Chondrocyte (in vitro differentiated cells): ENCODE results near the gene FER. TPM values are rescaled to one million over a fixed set of nuclear protein-coding genes. Genes with fewer than 3 reads are reported as not detected.
A peak's percentile ranks its signal among the peaks of the same experiment; 100 is the strongest.
"Not testable (repeated sequence)": the region's sequence is repeated elsewhere in the genome, so short reads cannot be mapped to it uniquely, and the experiment has no call there.

ENCODE experiments used
- DNase-seq: peaks from one replicate; pipeline ENCODE4 v3.0.0; 2021; ENCODE audit warnings: mixed read lengths, low spot score
- H3K27ac Mint-ChIP-seq: one replicate; pipeline ENCODE4 v1.8.0; 2021; ENCODE audit warnings: mild to moderate bottlenecking, moderate library complexity, mixed read lengths; ENCODE audit not compliant: unreplicated experiment
- H3K27me3 Mint-ChIP-seq: 2 replicates; pipeline ENCODE4 v1.8.0; 2021; ENCODE audit warnings: low read depth, mixed read lengths
- H3K36me3 Mint-ChIP-seq: 2 replicates; pipeline ENCODE4 v1.8.0; 2021; ENCODE audit warnings: low read depth, mixed read lengths
- H3K4me1 Mint-ChIP-seq: 2 replicates; pipeline ENCODE4 v1.8.0; 2021; ENCODE audit warnings: low read depth, mild to moderate bottlenecking, mixed read lengths
- H3K4me3 Mint-ChIP-seq: one replicate; pipeline ENCODE4 v1.8.0; 2021; ENCODE audit warnings: mild to moderate bottlenecking, moderate library complexity, mixed read lengths; ENCODE audit not compliant: unreplicated experiment
- H3K9me3 Mint-ChIP-seq: 2 replicates; pipeline ENCODE4 v1.8.0; 2021; ENCODE audit warnings: low read depth, mixed read lengths
- CTCF ChIP-seq: fragments of 200-600 bp; sonication (generic); IDR thresholded peaks from 2 replicates; pipeline ENCODE4 v1.5.0; 2021; ENCODE audit warnings: antibody characterized with exemption, mild to moderate bottlenecking, moderate library complexity
- long read RNA-seq: library from polyadenylated mRNA; stranded (forward); transcript quantifications from one replicate; pipeline ENCODE4 v2.0.0, GENCODE V29; 2021
- total RNA-seq: library from RNA; stranded (reverse); gene quantifications from 3 replicates; pipeline ENCODE4 v1.2.1, GENCODE V29; 2021

The FER gene
- 23.5 to 37.0 TPM (median 25.9 TPM) in 3 replicates for total RNA-seq
- long read RNA-seq, partial matches to known transcripts = 1 of 5 reads
- long read RNA-seq, other reads (novel, unspliced or antisense) = 4 of 5 reads

- peak within 1 kb of the TSS; percentile 83 for H3K4me3 Mint-ChIP-seq
- peaks cover 53% of the 10 kb centered on the region for H3K4me1 Mint-ChIP-seq
- no peak for DNase-seq
- H3K27ac Mint-ChIP-seq = peak within 1 kb of the TSS; percentile 98
- TF ChIP-seq CTCF = no peak
- no peaks in the 10 kb centered on the region for H3K36me3 Mint-ChIP-seq
- H3K9me3 Mint-ChIP-seq = no peaks in the 10 kb centered on the region
- H3K27me3 Mint-ChIP-seq = no peaks in the 10 kb centered on the region
Measured at GRCh38 chr5:108747774-108748400, at the start of gene FER. Gene FER, plus strand, starts transcription at chr5:108747897. Its CDS starts 50,286 bp downstream, at chr5:108798183.

DNA sequence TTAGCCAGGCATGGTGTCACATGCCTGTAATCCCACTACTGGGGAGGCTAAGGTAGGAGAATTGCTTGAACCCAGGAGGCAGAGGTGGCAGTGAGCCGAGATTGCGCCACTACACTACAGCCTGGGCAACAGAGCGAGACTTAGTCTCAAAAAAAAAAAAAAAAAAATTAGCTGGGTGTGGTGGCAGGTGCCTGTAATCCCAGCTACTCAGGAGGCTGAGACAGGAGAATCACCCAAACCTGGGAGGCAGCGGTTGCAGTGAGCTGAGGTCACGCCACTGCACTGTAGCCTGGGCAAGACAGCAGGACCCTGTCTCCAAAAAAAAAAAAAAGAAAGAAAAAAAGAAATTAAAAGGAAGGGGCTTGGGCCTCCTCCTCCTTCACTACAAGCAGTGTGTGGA, 47.3 kb upstream of the FER start:
- DNase-seq, H3K9me3 Mint-ChIP-seq, H3K4me1 Mint-ChIP-seq, H3K36me3 Mint-ChIP-seq, H3K27me3 Mint-ChIP-seq, H3K27ac Mint-ChIP-seq, H3K4me3 Mint-ChIP-seq: not testable (repeated sequence)

GRCh38 chr5:108700930-108701329, 46.8 kb upstream of the FER start:
- Mint-ChIP-seq H3K27ac (no peak overlapping the region), H3K36me3 (no peaks in the 10 kb centered on the region)

GRCh38 chr5:108702546-108702945, 45.2 kb upstream of the FER start:
- H3K4me3 Mint-ChIP-seq = no peak overlapping the region
- no peak for TF ChIP-seq CTCF
- DNase-seq = no peak
- H3K9me3 Mint-ChIP-seq = no peaks in the 10 kb centered on the region
- H3K27me3 Mint-ChIP-seq = no peaks in the 10 kb centered on the region
- no peaks in the 10 kb centered on the region for H3K36me3 Mint-ChIP-seq
- H3K4me1 Mint-ChIP-seq = no peaks in the 10 kb centered on the region
- H3K27ac Mint-ChIP-seq = no peak overlapping the region

More at GRCh38 chr5:108700930-108701329, 46.8 kb upstream of the FER start:
- H3K4me3 Mint-ChIP-seq = no peak overlapping the region
- DNase-seq = no peak
- no peaks in the 10 kb centered on the region for H3K27me3 Mint-ChIP-seq
- no peaks in the 10 kb centered on the region for H3K9me3 Mint-ChIP-seq
- TF ChIP-seq CTCF = no peak
- H3K4me1 Mint-ChIP-seq = no peaks in the 10 kb centered on the region

- H3K4me1 Mint-ChIP-seq = no peaks in the 10 kb centered on the region
- no peak overlapping the region for H3K27ac Mint-ChIP-seq
- H3K4me3 Mint-ChIP-seq = no peak overlapping the region
- DNase-seq = no peak
- no peaks in the 10 kb centered on the region for H3K27me3 Mint-ChIP-seq
- H3K36me3 Mint-ChIP-seq = no peaks in the 10 kb centered on the region
- H3K9me3 Mint-ChIP-seq = no peaks in the 10 kb centered on the region
- TF ChIP-seq CTCF = no peak
Measured at GRCh38 chr5:108703313-108703712, 44.4 kb upstream of the FER start.

- DNase-seq = no peak
- H3K9me3 Mint-ChIP-seq = no peaks in the 10 kb centered on the region
- no peak overlapping the region for H3K27ac Mint-ChIP-seq
- H3K36me3 Mint-ChIP-seq = no peaks in the 10 kb centered on the region
- H3K4me1 Mint-ChIP-seq = peaks cover 5% of the 10 kb centered on the region
- H3K27me3 Mint-ChIP-seq = no peaks in the 10 kb centered on the region
- H3K4me3 Mint-ChIP-seq = no peak overlapping the region
- TF ChIP-seq CTCF = no peak
Measured at GRCh38 chr5:108707141-108707540, 40.6 kb upstream of the FER start.
